GM10248 (cell line): ENCODE measurements around the gene CTCFL.

ENCODE experiments used
- CTCF ChIA-PET: fragments of 300-600 bp; sonication (Branson Sonifier 250); formaldehyde crosslinking; extraction: SDS; loops from one replicate; lab custom pipeline; 2021; ENCODE audit warnings: antibody characterized with exemption; lab: Yijun Ruan, JAX
- POLR2A ChIA-PET: fragments of 350-650 bp; sonication (Branson Sonifier 250); formaldehyde crosslinking; extraction: SDS; loops from one replicate; lab custom pipeline; 2020; ENCODE audit warnings: antibody characterized with exemption; lab: Yijun Ruan, JAX
- DNase-seq: peaks from one replicate; pipeline ENCODE4 v3.0.0; 2012; ENCODE audit errors: extremely low spot score
- CTCF ChIP-seq: IDR thresholded peaks from 2 replicates; pipeline ENCODE4 v1.5.1; 2012; ENCODE audit warnings: mild to moderate bottlenecking, low read depth; ENCODE audit errors: extremely low read depth, missing control alignments, control extremely low read depth

Gene CTCFL

GRCh38 chr20:57480444-57481160 is 44.3 kb downstream of the CTCFL start:
- no peak for TF ChIP-seq CTCF
- peak; percentile 84 for DNase-seq
- POLR2A ChIA-PET = interaction anchor here (0.6 to 1.2 kb wide), 3 partner anchors 13 to 83 kb away, joined by 3 to 7 read pairs (median 4); no protein-coding TSS in a partner anchor
- CTCF ChIA-PET = interaction anchor here (1.2 to 1.9 kb wide), 5 partner anchors 8 to 62 kb away, joined by 3 to 5 read pairs (median 4); no protein-coding TSS in a partner anchor

GRCh38 chr20:57479196-57479595 is 45.7 kb downstream of the CTCFL start:
- TF ChIP-seq CTCF = no peak
- no peak for DNase-seq
- POLR2A ChIA-PET = no interaction called here
- CTCF ChIA-PET = interaction anchor here (1.0 to 1.7 kb wide), 2 partner anchors 9 to 80 kb away, joined by 3 to 5 read pairs; no protein-coding TSS in a partner anchor

- no peak for DNase-seq
- POLR2A ChIA-PET = no interaction called here
- CTCF ChIA-PET = interaction anchor here (0.9 to 2.3 kb wide), 7 partner anchors 8 to 79 kb away, joined by 3 to 7 read pairs (median 3); no protein-coding TSS in a partner anchor
- no peak for TF ChIP-seq CTCF
These were observed 46.8 kb downstream of the CTCFL start for GRCh38 chr20:57478176-57478575.

GRCh38 chr20:57476641-57477461 is 48.1 kb downstream of the CTCFL start:
- CTCF ChIA-PET = interaction anchor here (0.9 to 2.3 kb wide), 7 partner anchors 9 to 96 kb away, joined by 3 to 7 read pairs (median 4); no protein-coding TSS in a partner anchor
- DNase-seq = no peak
- TF ChIP-seq CTCF = no peak
- POLR2A ChIA-PET = no interaction called here

- DNase-seq = no peak
- POLR2A ChIA-PET = no interaction called here
- CTCF ChIA-PET = interaction anchor here (1.5 to 2.3 kb wide), 4 partner anchors 9 to 95 kb away, joined by 3 to 7 read pairs (median 5); no protein-coding TSS in a partner anchor
These were observed 48.8 kb downstream of the CTCFL start for GRCh38 chr20:57476084-57476526.

More at GRCh38 chr20:57476084-57476526, 48.8 kb downstream of the CTCFL start:
- no peak for TF ChIP-seq CTCF
